Naive thymus-derived CD4-positive, alpha-beta T cell (primary cell): ENCODE results near the gene CIB1. TPM values are rescaled to one million over a fixed set of nuclear protein-coding genes. Genes with fewer than 3 reads are reported as not detected.

Experiments used
- ATAC-seq: fragments of 150-1000 bp; cut with Tn5 transposase; 2 replicates; pipeline ENCODE4 v1.10.0; 2021; ENCODE audit warnings: mild to moderate bottlenecking, moderate library complexity
- CTCF ChIA-PET: fragments of 350-600 bp; sonication (Branson Sonifier 250); formaldehyde crosslinking; loops from one replicate; lab custom pipeline; 2021; ENCODE audit warnings: antibody characterized with exemption; lab: Charles Lee
- POLR2A ChIA-PET: fragments of 350-600 bp; sonication (Branson Sonifier 250); formaldehyde crosslinking; loops from one replicate; lab custom pipeline; 2021; ENCODE audit warnings: antibody characterized with exemption, inconsistent platforms; lab: Charles Lee
- DNase-seq, 9 donors: peaks; one replicate each; pipeline versions ENCODE4 v3.0.0 to v3.0.0-alpha.2; 2020 to 2022; ENCODE audit warnings: mixed read lengths in 1 of 9
- H3K27ac ChIP-seq: one replicate; pipeline ENCODE4 v1.7.0; 2013; ENCODE audit warnings: mild to moderate bottlenecking, low read depth, low read length, moderate library complexity
- H3K27me3 ChIP-seq, 2 donors: one replicate each; pipeline ENCODE4 v1.7.0; 2013; ENCODE audit warnings: low read length in 2 of 2, mild to moderate bottlenecking in 2 of 2, moderate library complexity in 2 of 2; ENCODE audit not compliant: control insufficient read depth in 2 of 2, insufficient read depth in 2 of 2
- H3K36me3 ChIP-seq, 3 experiments: 1 replicate in 2 of 3; 2 replicates in 1 of 3; pipeline ENCODE4 v1.7.0; 2013; ENCODE audit warnings: low read length in 3 of 3, mild to moderate bottlenecking in 3 of 3, moderate library complexity in 1 of 3; ENCODE audit not compliant: insufficient read depth in 3 of 3, control insufficient read depth in 2 of 3
- H3K4me1 ChIP-seq, 2 donors: one replicate each; pipeline ENCODE4 v1.7.0; 2013; ENCODE audit warnings: low read length in 2 of 2, mild to moderate bottlenecking in 2 of 2, moderate library complexity in 1 of 2; ENCODE audit not compliant: control insufficient read depth in 2 of 2, insufficient read depth in 2 of 2
- H3K4me3 ChIP-seq: 2 replicates; pipeline ENCODE4 v1.7.0; 2013; ENCODE audit warnings: mild to moderate bottlenecking, low read length
- H3K9me3 ChIP-seq, 3 experiments: 1 replicate in 2 of 3; 2 replicates in 1 of 3; pipeline ENCODE4 v1.7.0; 2013; ENCODE audit warnings: low read length in 3 of 3; ENCODE audit not compliant: control insufficient read depth in 2 of 3
- H3K27ac Mint-ChIP-seq, 9 donors: one replicate each; pipeline ENCODE4 v1.8.0; 2020 to 2022; ENCODE audit warnings: mixed read lengths in 9 of 9, mild to moderate bottlenecking in 8 of 9, moderate library complexity in 5 of 9, inconsistent platforms in 2 of 9
- H3K27me3 Mint-ChIP-seq, 5 donors: one replicate each; pipeline ENCODE4 v1.8.0; 2021 to 2022; ENCODE audit warnings: mixed read lengths in 5 of 5, mild to moderate bottlenecking in 1 of 5
- H3K36me3 Mint-ChIP-seq, 5 donors: one replicate each; pipeline ENCODE4 v1.8.0; 2020 to 2022; ENCODE audit warnings: mixed read lengths in 5 of 5, mild to moderate bottlenecking in 3 of 5, inconsistent platforms in 1 of 5
- H3K4me1 Mint-ChIP-seq, 7 donors: one replicate each; pipeline ENCODE4 v1.8.0; 2020 to 2022; ENCODE audit warnings: mixed read lengths in 7 of 7, mild to moderate bottlenecking in 3 of 7, inconsistent platforms in 1 of 7
- H3K4me3 Mint-ChIP-seq, 10 donors: one replicate each; pipeline ENCODE4 v1.8.0; 2020 to 2022; ENCODE audit warnings: mild to moderate bottlenecking in 10 of 10, mixed read lengths in 10 of 10, moderate library complexity in 6 of 10, inconsistent platforms in 2 of 10
- H3K9me3 Mint-ChIP-seq, 11 donors: one replicate each; pipeline ENCODE4 v1.8.0; 2020 to 2022; ENCODE audit warnings: mixed read lengths in 11 of 11, mild to moderate bottlenecking in 4 of 11, inconsistent platforms in 1 of 11, moderate library complexity in 1 of 11
- intact Hi-C, 2 donors: fragments of 100-400 bp; cut with micrococcal nuclease; formaldehyde crosslinking; loops; one replicate each; pipeline ENCODE4 v1.15.1; 2023
- polyA plus RNA-seq, 2 donors: library from polyadenylated mRNA; unstranded; fragments of 300-500 nt; fragmentation: Illumina TruSeq; gene quantifications; one replicate each; pipeline ENCODE4 v1.2.3, GENCODE V29; 2021
- total RNA-seq, 6 experiments: library from RNA in 5 of 6; stranded (reverse) in 5 of 6; gene quantifications; 1 replicate in 5 of 6; 2 replicates in 1 of 6; pipeline ENCODE4 v1.2.3 and lab custom pipeline; 2021 to 2026

The CIB1 gene
- total and polyA plus RNA-seq, 7 experiments from 2014 or later: 76.8 to 229 (median 133) TPM

- Histone ChIP-seq H3K27me3 (no peaks in the 10 kb centered on the region), H3K4me1 (peaks cover 39 to 43% of the 10 kb centered on the region in 2 donors), H3K4me3 (peak overlapping the region; percentile 92), H3K9me3 (no peaks in the 10 kb centered on the region), H3K27ac (peak overlapping the region; percentile 99), H3K36me3 (peaks cover 7 to 39% (median 23%) of the 10 kb centered on the region in 3 experiments)
- Mint-ChIP-seq H3K27ac (peak overlapping the region; percentile 96 to 100 (median 98)), H3K27me3 (no peaks in the 10 kb centered on the region), H3K4me3 (peak overlapping the region; percentile 87 to 95 (median 92)), H3K4me1 (peaks cover 36 to 57% (median 51%) of the 10 kb centered on the region in 7 donors), H3K9me3 (no peaks in the 10 kb centered on the region), H3K36me3 (peaks cover 0 to 23% (median 16%) of the 10 kb centered on the region in 5 donors)
- no peak for DNase-seq
- intact Hi-C loops: loop anchor here (1.0 to 5.0 kb wide), 12 partner anchors 11 to 898 kb away; partner anchors contain the start of genes AP3S2 (in 2 of the 2), POLG (in 1 of the 2) and SEMA4B (in 1 of the 2)
- ChIA-PET POLR2A (interaction anchor here (0.7 to 7.8 kb wide), 9 partner anchors 8 to 1142 kb away, joined by 3 to 95 read pairs (median 9); partner anchors contain the start of genes ABHD2, NGRN, SEMA4B and TTLL13), CTCF (interaction anchor here (0.6 to 1.3 kb wide), 3 partner anchors 28 to 112 kb away, joined by 3 to 4 read pairs (median 3); no protein-coding TSS in a partner anchor)
- ATAC-seq: no peak
Measured at GRCh38 chr15:90230610-90231009, 3.1 kb downstream of the CIB1 start.

GRCh38 chr15:90230071-90230494, 3.7 kb downstream of the CIB1 start:
- Mint-ChIP-seq H3K4me3 (peak overlapping the region; percentile 87 to 95 (median 92)), H3K27ac (peak overlapping the region; percentile 96 to 100 (median 98)), H3K4me1 (peaks cover 35 to 55% (median 50%) of the 10 kb centered on the region in 7 donors), H3K9me3 (no peaks in the 10 kb centered on the region), H3K27me3 (no peaks in the 10 kb centered on the region), H3K36me3 (peaks cover 0 to 24% (median 16%) of the 10 kb centered on the region in 5 donors)
- DNase-seq (no peak), ATAC-seq (no peak)
- no peaks in the 10 kb centered on the region for H3K9me3 ChIP-seq
- peaks cover 9 to 44% (median 23%) of the 10 kb centered on the region in 3 experiments for H3K36me3 ChIP-seq
- ChIA-PET CTCF (interaction anchor here (0.6 to 1.3 kb wide), 3 partner anchors 28 to 112 kb away, joined by 3 to 4 read pairs (median 3); no protein-coding TSS in a partner anchor), POLR2A (interaction anchor here (1.2 to 7.8 kb wide), 5 partner anchors 27 to 46 kb away, joined by 4 to 95 read pairs (median 32); partner anchors contain the start of genes NGRN and SEMA4B)
- H3K27ac ChIP-seq: peak overlapping the region; percentile 99
- H3K27me3 ChIP-seq: no peaks in the 10 kb centered on the region
- intact Hi-C loops: loop anchor here (5.0 kb wide), 5 partner anchors 88 to 898 kb away; partner anchors contain the start of genes AP3S2 (in 2 of the 2) and POLG (in 1 of the 2)
- H3K4me3 ChIP-seq: peak overlapping the region; percentile 92
- H3K4me1 ChIP-seq: peaks cover 39 to 42% of the 10 kb centered on the region in 2 donors

- H3K4me3 ChIP-seq: no peak overlapping the region
- peaks cover 13 to 55% (median 23%) of the 10 kb centered on the region in 3 experiments for H3K36me3 ChIP-seq
- POLR2A ChIA-PET: interaction anchor here (0.5 to 7.8 kb wide), 3 partner anchors 26 to 665 kb away, joined by 3 to 95 read pairs (median 3); partner anchors contain the start of gene SEMA4B
- Mint-ChIP-seq H3K27ac (peak overlapping the region in 8 of 9 donors; percentile 96 to 100 (median 98)), H3K4me1 (peaks cover 29 to 47% (median 41%) of the 10 kb centered on the region in 7 donors), H3K9me3 (no peaks in the 10 kb centered on the region), H3K36me3 (peaks cover 0 to 25% (median 16%) of the 10 kb centered on the region in 5 donors), H3K4me3 (peak overlapping the region in 4 of 10 donors; percentile 58 to 95 (median 90)), H3K27me3 (no peaks in the 10 kb centered on the region)
- no peak for DNase-seq
- H3K9me3 ChIP-seq: no peaks in the 10 kb centered on the region
- CTCF ChIA-PET: interaction anchor here (0.6 kb wide), 1 partner anchor 355 kb away, joined by 3 read pairs; no protein-coding TSS in a partner anchor
- peak overlapping the region; percentile 99 for H3K27ac ChIP-seq
- ATAC-seq: no peak
- intact Hi-C loops: no loop called here
- H3K27me3 ChIP-seq: no peaks in the 10 kb centered on the region
- H3K4me1 ChIP-seq: peaks cover 32 to 35% of the 10 kb centered on the region in 2 donors
Measured at GRCh38 chr15:90228960-90229359, 4.8 kb downstream of the CIB1 start.

GRCh38 chr15:90227816-90228772, 5.6 kb downstream of the CIB1 start:
- H3K4me1 ChIP-seq: peaks cover 32 to 34% of the 10 kb centered on the region in 2 donors
- no peaks in the 10 kb centered on the region for H3K27me3 ChIP-seq
- Mint-ChIP-seq H3K27me3 (no peaks in the 10 kb centered on the region), H3K9me3 (peaks cover 0 to 1% (median 0%) of the 10 kb centered on the region in 11 donors), H3K36me3 (peaks cover 0 to 28% (median 16%) of the 10 kb centered on the region in 5 donors), H3K4me1 (peaks cover 29 to 46% (median 41%) of the 10 kb centered on the region in 7 donors), H3K27ac (peak overlapping the region in 8 of 9 donors; percentile 65 to 100 (median 98)), H3K4me3 (peak overlapping the region in 1 of 10 donors; percentile 53)
- POLR2A ChIA-PET: interaction anchor here (0.6 to 7.8 kb wide), 3 partner anchors 25 to 193 kb away, joined by 3 to 95 read pairs (median 4); partner anchors contain the start of gene SEMA4B
- ATAC-seq (no peak), DNase-seq (no peak)
- H3K36me3 ChIP-seq: peaks cover 13 to 58% (median 23%) of the 10 kb centered on the region in 3 experiments
- CTCF ChIA-PET: interaction anchor here (1.3 kb wide), 1 partner anchor 85 kb away, joined by 3 read pairs; no protein-coding TSS in a partner anchor
- peak overlapping the region; percentile 18 for H3K27ac ChIP-seq
- no peak overlapping the region for H3K4me3 ChIP-seq
- no peaks in the 10 kb centered on the region for H3K9me3 ChIP-seq
- intact Hi-C loops: no loop called here

GRCh38 chr15:90227336-90227735, 6.4 kb downstream of the CIB1 start:
- no peaks in the 10 kb centered on the region for H3K27me3 Mint-ChIP-seq
- ChIA-PET POLR2A (interaction anchor here (0.9 to 7.8 kb wide), 2 partner anchors 24 to 51 kb away, joined by 4 to 95 read pairs; partner anchors contain the start of gene SEMA4B), CTCF (interaction anchor here (1.3 kb wide), 1 partner anchor 84 kb away, joined by 3 read pairs; no protein-coding TSS in a partner anchor)
- no peaks in the 10 kb centered on the region for H3K27me3 ChIP-seq
- no peak overlapping the region for H3K4me3 ChIP-seq
- peaks cover 24 to 39% (median 34%) of the 10 kb centered on the region in 7 donors for H3K4me1 Mint-ChIP-seq
- H3K4me1 ChIP-seq: peaks cover 27% of the 10 kb centered on the region in 2 donors
- H3K27ac Mint-ChIP-seq: peak overlapping the region in 8 of 9 donors; percentile 6 to 68 (median 61)
- ATAC-seq (no peak), DNase-seq (no peak)
- peak overlapping the region; percentile 18 for H3K27ac ChIP-seq
- H3K9me3 Mint-ChIP-seq: peaks cover 0 to 1% (median 0%) of the 10 kb centered on the region in 11 donors
- H3K4me3 Mint-ChIP-seq: no peak overlapping the region
- peaks cover 13 to 59% (median 23%) of the 10 kb centered on the region in 3 experiments for H3K36me3 ChIP-seq
- no peaks in the 10 kb centered on the region for H3K9me3 ChIP-seq
- intact Hi-C loops: no loop called here
- H3K36me3 Mint-ChIP-seq: peaks cover 0 to 27% (median 16%) of the 10 kb centered on the region in 5 donors
